Mucosa of descending colon (tissue), 3 donors: ENCODE data around the gene LMBRD2. TPM values are rescaled to one million over a fixed set of nuclear protein-coding genes. Genes with fewer than 3 reads are reported as not detected.

Experiments
- ATAC-seq: fragments of 200-7000 bp; cut with Tn5 transposase; one replicate; pipeline ENCODE4 v1.9.1; 2020; ENCODE audit warnings: mild to moderate bottlenecking, moderate library complexity
- DNase-seq, 3 donors: peaks; one replicate each; pipeline ENCODE4 v3.0.0-alpha.2; 2020
- H3K36me3 ChIP-seq: fragments of 200-600 bp; one replicate; pipeline ENCODE4 v1.8.0; 2021; ENCODE audit warnings: low read depth, mild to moderate bottlenecking
- H3K4me1 ChIP-seq: fragments of 200-600 bp; one replicate; pipeline ENCODE4 v1.8.0; 2021; ENCODE audit warnings: low read depth, mild to moderate bottlenecking
- H3K4me3 ChIP-seq: fragments of 200-600 bp; one replicate; pipeline ENCODE4 v1.8.0; 2021; ENCODE audit warnings: mild to moderate bottlenecking
- H3K9me3 ChIP-seq: fragments of 200-600 bp; one replicate; pipeline ENCODE4 v1.8.0; 2021; ENCODE audit warnings: mild to moderate bottlenecking
- intact Hi-C, 2 donors: fragments of 100-400 bp; cut with DNase I in 1 of 2; cut with micrococcal nuclease in 1 of 2; formaldehyde crosslinking; loops; one replicate each; pipeline versions ENCODE4 v1.11.0 to v1.11.1; 2022; cut with DNase I, micrococcal nuclease
- total RNA-seq, 3 donors: library from RNA; stranded (reverse); fragmentation: NEBNext Ultra II Directional in 2 of 3; extraction: Animal tissue kit (Norgen Biotek cat#: 25700) in 2 of 3; gene quantifications; one replicate each; pipeline versions ENCODE4 v1.2.1 to v1.2.4, GENCODE V29; 2021 to 2023
- TF ChIP-seq, protein P1 (sequence below): fragments of 200-600 bp; IDR thresholded peaks from one replicate; pipeline ENCODE4 v1.8.0; 2022; ENCODE audit warnings: antibody characterized with exemption, mild to moderate bottlenecking
- donor health status: DM: no; HTN: no; CAD: no; lungs with moderate emphysema.
- donor health status: DM: no; HTN: no; CAD: no.
- donor health status: DM: no; HTN: yes; CAD: no.

LMBRD2 gene
- total RNA-seq, 3 donors from 2014 or later = 14.8 to 18.0 (median 16.7) TPM

DNA sequence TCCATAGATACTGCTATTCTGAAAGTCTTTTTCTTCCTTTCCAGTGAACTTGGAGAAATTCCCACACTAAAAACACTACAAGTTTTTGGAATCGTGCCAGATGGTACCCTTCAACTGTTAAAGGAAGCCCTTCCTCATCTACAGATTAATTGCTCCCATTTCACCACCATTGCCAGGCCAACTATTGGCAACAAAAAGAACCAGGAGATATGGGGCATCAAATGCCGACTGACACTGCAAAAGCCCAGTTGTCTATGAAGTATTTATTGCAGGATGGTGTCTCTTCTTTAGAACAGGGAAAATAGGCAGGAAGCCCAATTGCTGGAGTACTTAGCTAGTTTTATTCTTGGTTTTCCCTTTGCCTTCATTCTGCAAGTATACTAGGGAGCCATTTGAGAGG lies 30.1 kb upstream of the LMBRD2 start:
- Histone ChIP-seq H3K4me1 (no peaks in the 10 kb centered on the region), H3K4me3 (no peak overlapping the region), H3K9me3 (no peaks in the 10 kb centered on the region), H3K36me3 (no peaks in the 10 kb centered on the region)
- intact Hi-C loops = no loop called here
- ATAC-seq (no peak), DNase-seq (no peak)
- TF ChIP-seq, protein P1, sequence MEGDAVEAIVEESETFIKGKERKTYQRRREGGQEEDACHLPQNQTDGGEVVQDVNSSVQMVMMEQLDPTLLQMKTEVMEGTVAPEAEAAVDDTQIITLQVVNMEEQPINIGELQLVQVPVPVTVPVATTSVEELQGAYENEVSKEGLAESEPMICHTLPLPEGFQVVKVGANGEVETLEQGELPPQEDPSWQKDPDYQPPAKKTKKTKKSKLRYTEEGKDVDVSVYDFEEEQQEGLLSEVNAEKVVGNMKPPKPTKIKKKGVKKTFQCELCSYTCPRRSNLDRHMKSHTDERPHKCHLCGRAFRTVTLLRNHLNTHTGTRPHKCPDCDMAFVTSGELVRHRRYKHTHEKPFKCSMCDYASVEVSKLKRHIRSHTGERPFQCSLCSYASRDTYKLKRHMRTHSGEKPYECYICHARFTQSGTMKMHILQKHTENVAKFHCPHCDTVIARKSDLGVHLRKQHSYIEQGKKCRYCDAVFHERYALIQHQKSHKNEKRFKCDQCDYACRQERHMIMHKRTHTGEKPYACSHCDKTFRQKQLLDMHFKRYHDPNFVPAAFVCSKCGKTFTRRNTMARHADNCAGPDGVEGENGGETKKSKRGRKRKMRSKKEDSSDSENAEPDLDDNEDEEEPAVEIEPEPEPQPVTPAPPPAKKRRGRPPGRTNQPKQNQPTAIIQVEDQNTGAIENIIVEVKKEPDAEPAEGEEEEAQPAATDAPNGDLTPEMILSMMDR = no peak

DNA sequence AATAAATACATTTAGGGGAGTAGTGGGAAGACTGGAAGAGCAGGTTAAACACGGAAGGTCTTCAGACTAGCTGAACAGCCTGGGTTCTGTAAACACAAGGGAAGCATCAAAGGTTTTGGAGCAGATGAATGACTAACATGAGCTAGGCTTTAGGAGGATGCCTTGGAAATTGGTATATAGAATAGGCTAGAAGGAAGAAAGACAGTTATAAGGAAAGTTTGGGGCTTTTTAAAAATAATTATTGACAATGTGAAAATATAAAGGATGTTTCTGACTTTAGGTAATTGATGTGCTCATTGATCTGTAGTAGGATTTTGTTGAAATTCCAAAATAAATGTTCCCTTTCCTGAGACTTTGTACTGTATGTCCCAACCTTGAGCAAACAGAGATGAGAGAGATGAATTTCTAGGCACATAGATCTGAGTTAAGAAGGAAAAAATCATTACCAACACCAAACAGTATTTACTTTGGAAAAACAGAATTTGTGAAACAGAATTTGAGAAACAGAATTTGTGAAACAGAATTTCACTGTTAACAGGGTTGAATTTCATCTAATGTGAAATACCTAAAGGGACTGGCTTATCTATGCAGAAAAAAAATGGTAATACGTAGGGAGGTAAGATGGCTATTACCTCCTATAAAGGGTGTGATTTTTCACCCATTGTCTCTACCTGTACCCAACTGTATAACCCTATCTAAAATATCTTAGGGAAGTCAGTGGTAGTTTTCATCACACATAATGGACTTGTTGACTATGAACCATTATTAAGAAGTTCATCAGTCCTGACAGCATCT lies 29.1 kb upstream of the LMBRD2 start:
- no peaks in the 10 kb centered on the region for H3K9me3 ChIP-seq
- no peaks in the 10 kb centered on the region for H3K4me1 ChIP-seq
- no peak overlapping the region for H3K4me3 ChIP-seq
- H3K36me3 ChIP-seq = no peaks in the 10 kb centered on the region
- ATAC-seq (peak; percentile 65), DNase-seq (no peak)
- intact Hi-C loops = no loop called here
- TF ChIP-seq, protein P1 = no peak

GRCh38 chr5:36179950-36180349 lies 28.3 kb upstream of the LMBRD2 start:
- TF ChIP-seq, protein P1 = no peak

GRCh38 chr5:36178524-36178890 lies 26.8 kb upstream of the LMBRD2 start:
- intact Hi-C loops = no loop called here
- Histone ChIP-seq H3K4me3 (no peak overlapping the region), H3K36me3 (no peaks in the 10 kb centered on the region), H3K4me1 (no peaks in the 10 kb centered on the region), H3K9me3 (no peaks in the 10 kb centered on the region)
- no peak for DNase-seq
- TF ChIP-seq, protein P1 = no peak
- ATAC-seq = no peak

More at GRCh38 chr5:36179950-36180349, 28.3 kb upstream of the LMBRD2 start:
- Histone ChIP-seq H3K4me1 (no peaks in the 10 kb centered on the region), H3K36me3 (no peaks in the 10 kb centered on the region), H3K9me3 (no peaks in the 10 kb centered on the region), H3K4me3 (no peak overlapping the region)
- ATAC-seq (no peak), DNase-seq (no peak)
- intact Hi-C loops = no loop called here

DNA sequence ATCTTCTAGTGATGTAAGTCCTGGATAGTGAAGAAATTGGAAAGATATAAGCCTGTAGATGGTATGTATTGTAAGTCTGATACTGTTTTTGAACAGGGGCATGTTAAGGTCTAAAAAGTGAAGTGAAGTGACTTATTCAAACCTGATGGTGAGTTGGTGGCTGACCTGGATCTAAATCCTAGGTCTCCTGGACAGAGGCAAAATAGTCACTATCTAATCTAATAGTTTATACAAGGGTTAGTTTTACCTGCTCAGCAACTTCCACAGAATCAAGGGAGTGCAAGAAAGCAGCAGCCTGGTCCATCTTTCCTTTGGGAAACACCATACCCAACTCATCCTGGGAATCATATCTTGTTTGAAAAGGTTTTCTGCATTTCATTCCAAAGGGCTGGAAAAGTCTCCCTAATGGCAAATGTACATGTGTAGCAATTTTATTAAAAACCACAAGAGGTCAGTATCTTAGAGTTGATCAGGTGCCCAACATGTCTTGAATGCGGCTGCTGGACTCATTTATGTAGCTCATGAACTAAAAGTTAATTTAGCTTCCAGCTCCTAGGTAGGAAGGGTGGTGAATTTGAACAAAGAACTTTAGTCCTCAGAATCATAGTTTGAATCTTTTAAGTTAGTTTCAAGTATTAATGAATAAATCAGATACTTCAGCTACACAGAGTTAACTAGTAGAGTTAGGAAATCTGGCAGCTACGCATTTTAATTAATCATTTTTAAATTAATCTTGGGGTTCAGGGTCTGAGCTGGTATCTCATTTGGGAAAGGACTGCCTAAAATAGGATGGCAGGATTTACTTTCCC lies 26.2 kb upstream of the LMBRD2 start:
- no peaks in the 10 kb centered on the region for H3K4me1 ChIP-seq
- ATAC-seq = peak; percentile 67
- no peaks in the 10 kb centered on the region for H3K36me3 ChIP-seq
- no peak overlapping the region for H3K4me3 ChIP-seq
- DNase-seq = no peak
- TF ChIP-seq, protein P1 = peak; percentile 12
- intact Hi-C loops = no loop called here
- H3K9me3 ChIP-seq = no peaks in the 10 kb centered on the region
